Coronary artery (tissue), 2 donors: Measurements from ENCODE around the gene TAP1.

ENCODE experiments used
- DNase-seq: peaks from one replicate; pipeline ENCODE4 v3.0.0-alpha.2; 2017; ENCODE audit warnings: low spot score
- H3K27ac ChIP-seq, 2 donors: fragments of 200-600 bp; sonication (generic); one replicate each; pipeline ENCODE4 v1.5.1; 2016 to 2019
- H3K4me3 ChIP-seq: fragments of 200-600 bp; sonication (generic); 2 replicates; pipeline ENCODE4 v1.5.1; 2016; ENCODE audit warnings: mild to moderate bottlenecking, moderate library complexity
- TF ChIP-seq, protein P1 (sequence below): fragments of 200-600 bp; sonication (generic); IDR thresholded peaks from one replicate; pipeline ENCODE4 v1.5.1; 2019; ENCODE audit warnings: antibody characterized with exemption

TAP1 gene

DNA sequence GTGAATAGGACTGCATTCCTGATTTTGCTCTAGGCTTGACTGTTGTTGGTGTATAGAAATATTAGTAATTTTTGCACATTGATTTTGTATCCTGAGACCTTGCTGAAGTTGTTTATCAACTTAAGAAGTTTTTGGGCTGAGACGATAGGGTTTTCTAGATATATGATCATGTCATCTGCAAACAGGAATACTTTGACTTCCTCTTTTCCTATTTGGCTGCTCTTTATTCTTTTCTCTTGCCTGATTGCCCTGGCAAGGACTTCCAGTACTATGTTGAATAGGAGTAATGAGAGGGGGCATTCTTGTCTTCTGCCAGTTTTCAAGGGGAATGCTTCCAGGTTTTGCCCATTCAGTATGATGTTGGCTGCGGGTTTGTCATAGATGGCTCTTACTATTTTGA, 50.1 kb downstream of the TAP1 start:
- TF ChIP-seq, protein P1, sequence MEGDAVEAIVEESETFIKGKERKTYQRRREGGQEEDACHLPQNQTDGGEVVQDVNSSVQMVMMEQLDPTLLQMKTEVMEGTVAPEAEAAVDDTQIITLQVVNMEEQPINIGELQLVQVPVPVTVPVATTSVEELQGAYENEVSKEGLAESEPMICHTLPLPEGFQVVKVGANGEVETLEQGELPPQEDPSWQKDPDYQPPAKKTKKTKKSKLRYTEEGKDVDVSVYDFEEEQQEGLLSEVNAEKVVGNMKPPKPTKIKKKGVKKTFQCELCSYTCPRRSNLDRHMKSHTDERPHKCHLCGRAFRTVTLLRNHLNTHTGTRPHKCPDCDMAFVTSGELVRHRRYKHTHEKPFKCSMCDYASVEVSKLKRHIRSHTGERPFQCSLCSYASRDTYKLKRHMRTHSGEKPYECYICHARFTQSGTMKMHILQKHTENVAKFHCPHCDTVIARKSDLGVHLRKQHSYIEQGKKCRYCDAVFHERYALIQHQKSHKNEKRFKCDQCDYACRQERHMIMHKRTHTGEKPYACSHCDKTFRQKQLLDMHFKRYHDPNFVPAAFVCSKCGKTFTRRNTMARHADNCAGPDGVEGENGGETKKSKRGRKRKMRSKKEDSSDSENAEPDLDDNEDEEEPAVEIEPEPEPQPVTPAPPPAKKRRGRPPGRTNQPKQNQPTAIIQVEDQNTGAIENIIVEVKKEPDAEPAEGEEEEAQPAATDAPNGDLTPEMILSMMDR, result no peak
- H3K4me3 ChIP-seq, result no peak overlapping the region
- no peak for DNase-seq
- no peak overlapping the region for H3K27ac ChIP-seq

DNA sequence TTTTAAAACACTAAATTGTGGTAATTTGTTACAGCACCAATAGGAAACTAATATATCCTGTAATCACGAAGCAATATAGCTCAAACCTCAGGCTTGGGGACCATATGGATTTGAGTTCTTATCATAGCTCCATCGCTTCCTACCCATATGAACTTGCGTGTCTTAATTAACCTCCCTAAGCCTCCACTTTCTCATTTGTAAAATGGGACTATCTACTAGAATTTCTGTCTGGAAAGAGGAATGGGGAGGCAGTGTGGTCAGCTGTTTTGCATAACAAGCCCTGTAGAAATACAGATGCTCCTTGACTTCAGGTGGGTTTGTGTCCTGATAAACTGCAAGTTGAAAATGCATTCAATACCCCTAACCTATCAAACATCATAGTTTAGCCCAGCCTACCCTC, 53.8 kb downstream of the TAP1 start:
- Histone ChIP-seq H3K4me3 (no peak overlapping the region), H3K27ac (no peak overlapping the region)
- no peak for DNase-seq
- TF ChIP-seq, protein P1, result no peak

DNA sequence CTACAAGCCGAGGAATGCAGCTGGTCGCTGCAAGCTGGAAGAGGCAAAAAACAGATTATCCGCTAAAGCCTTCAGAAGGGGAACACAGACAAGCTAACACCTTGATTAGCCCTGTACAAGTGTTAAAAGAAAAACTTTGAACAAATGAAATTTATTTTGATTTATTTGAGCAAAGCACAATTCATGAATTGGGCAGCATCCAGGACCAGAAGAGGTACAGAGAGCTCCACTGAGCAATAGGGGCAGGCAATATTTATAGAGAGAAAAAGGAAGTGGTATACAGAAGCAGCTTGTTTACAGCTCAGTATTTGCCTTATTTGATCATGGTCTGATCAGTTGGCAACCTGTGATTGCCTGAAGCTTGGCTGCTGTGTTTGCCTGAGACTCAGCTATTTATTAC, 54.3 kb downstream of the TAP1 start:
- TF ChIP-seq, protein P1, result no peak
- no peak for DNase-seq
- Histone ChIP-seq H3K4me3 (no peak overlapping the region), H3K27ac (no peak overlapping the region)

DNA sequence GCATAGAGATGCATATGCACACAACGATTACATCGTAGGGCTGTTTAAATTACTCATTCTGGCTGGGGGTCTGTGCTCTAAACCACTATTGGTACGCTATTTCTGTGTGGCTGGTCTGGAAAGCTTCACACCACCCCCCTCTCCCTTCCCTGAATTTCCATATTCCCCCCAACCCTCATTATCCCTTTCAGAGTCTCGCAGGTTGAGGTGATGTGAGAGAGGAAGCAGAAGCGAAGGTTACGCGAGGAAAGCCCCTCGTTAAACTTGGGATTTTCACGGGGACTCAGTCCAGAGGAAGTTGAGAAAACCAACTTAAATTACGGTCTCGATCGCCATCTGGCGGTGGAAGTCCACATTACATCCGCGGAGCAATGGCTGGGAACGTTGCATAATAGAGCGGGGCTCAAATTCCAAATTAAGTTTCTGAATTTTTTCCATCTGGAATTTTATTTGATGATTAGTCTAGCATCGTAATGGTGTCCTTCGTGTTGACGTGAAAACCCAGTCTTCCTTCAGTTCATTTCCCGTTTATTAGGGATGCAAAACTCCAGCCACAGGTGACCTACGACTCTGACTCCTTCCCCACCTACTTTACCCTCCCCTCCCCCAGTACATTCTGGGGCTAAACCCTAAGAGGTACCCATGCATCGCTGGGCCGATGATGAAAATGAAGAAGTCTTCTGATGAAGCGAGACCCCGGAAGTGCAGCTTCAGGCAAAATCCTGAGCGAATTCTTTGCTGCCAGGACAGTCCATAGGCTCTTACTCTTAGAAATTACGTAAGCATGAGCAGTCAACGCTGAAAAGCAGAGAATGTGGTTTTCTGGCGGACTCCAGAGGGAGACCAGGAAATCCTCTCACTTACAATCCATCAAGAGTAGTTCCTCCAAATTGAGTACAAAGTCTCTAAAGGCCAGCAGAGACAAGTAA, 56.4 kb downstream of the TAP1 start:
- DNase-seq, result no peak
- Histone ChIP-seq H3K27ac (no peak overlapping the region), H3K4me3 (peak overlapping the region; percentile 54)
- TF ChIP-seq, protein P1, result peak; percentile 77
